ENCODE data around the gene ICE1. TPM values are rescaled to one million over a fixed set of nuclear protein-coding genes. Genes with fewer than 3 reads are reported as not detected.

ICE1 gene, protein sequence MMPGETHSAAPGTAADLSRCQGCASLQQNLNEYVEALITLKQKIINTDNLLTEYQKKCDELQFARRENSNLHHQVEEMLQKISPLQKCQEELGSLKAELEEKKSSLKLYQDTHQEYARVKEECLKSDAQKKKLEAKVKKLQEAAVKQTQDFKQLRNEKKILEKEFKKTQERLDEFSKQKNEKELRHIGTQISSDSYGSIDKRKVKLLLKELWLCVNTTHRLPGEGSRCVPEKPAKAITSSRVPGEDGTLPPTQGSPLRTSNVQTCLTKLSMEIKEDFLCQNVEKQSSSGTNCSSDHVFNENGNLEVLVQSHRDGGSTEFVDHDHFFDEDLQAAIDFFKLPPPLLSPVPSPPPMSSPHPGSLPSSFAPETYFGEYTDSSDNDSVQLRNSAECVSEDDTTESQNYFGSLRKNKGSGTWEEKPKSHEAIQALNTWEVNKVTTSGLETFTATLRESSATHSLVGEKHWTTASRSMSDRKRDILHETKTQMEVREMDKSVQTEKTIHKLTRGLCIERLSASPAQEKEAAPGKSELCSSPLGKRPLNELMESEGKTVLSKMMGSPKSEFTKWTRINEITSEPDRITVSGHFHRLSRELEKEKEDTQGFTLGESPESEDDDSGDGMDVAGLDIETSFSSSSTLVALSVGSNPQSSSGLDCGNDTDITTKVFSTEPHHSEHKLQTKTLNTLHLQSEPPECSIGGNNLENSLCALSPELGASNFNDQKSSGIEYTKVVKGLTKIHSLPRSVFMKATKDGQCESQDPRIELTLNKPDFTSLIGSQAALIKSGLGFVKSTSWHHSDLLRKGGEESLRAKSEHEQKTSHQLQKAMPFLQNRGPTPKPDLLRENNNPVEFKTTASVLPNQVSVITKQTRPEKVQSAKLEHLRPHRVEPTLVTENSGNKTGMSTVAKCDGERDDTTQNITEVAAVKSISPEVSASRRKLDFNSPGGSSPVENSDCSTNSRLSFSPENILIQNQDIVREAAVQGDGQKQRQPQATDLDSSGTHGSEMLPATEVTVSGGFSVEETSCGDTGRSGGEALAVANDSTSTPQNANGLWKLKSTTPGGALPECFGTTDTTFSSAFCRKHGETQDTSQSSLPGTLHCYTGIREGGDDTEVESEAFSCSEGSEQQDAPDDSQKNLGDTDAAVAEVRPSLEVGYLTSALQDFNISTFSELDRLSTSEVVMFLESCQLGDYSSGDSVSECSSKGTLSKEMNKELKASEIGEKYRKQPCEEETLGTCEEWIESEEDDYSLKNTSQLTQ (N-terminal part only)
- polyA plus RNA-seq (2013) = 18.2 TPM

DNA sequence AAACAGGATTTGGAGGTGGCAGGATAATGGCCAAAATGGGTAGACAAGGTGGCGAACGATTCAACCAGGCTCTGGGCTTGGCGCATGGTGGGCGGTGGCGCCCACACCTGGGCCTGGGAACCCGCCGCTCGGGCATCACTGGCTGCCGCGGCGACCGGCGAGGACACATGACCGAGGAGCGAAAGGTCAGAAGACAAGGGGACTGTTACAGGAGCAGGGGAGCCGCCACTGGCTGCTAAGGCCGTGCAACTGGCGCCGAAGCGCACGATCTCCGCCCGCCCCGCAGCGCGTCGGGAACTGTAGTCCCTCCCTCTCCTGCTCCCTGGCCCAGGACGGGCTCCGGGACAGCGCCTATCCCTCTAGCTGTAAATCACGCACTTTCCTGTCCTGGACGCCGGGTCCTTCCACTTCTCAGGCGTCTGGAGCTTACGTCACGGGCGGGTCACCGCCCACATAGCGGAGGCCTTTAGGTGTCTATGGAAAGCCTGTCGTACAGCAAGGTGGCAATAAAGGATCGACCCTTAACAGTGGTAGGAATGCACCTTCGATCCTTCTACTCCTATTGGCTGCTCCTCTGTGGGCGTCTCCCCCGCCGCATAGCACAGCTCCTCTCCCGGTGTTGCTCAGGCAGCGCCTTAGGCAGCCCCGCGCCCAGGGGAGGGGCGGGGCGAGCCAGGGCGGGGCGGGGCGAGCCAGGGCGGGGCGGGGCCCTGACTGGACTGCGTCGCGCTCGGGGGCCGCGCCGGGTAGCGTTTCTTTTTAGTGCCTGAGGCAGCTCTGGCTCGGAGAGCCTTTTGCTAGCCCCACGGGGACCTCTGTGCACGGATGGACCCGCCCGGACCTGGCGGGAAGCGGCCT is at the start of gene ICE1:
Gene ICE1 (plus strand): TSS at position 717 of the 858 bp plus-strand sequence. CDS start 239 bp downstream, outside the sequence.
- ChIA-PET POLR2A (no interaction called here), CTCF (interaction anchor here (1.2 to 3.7 kb wide), 6 partner anchors 13 to 1205 kb away, joined by 3 to 11 read pairs (median 4); partner anchors contain the start of gene ADAMTS16)
- peak within 1 kb of the TSS; percentile 83 to 94 (median 91) for H3K4me3 ChIP-seq (ENCODE audit: control insufficient read depth in 1 of 7, extremely low read depth in 1 of 7, insufficient read depth in 4 of 7, low read depth in 2 of 7, low read length in 6 of 7)
- H3K9me3 ChIP-seq (ENCODE audit: control extremely low read depth in 1 of 5, control insufficient read depth in 4 of 5, insufficient read depth in 2 of 5, low read depth in 1 of 5, low read length in 4 of 5) = no peaks in the 10 kb centered on the region
- peaks cover 17 to 35% (median 29%) of the 10 kb centered on the region in 4 experiments for H3K4me1 ChIP-seq (ENCODE audit: control extremely low read depth in 1 of 4, control insufficient read depth in 4 of 4, insufficient read depth in 4 of 4, low read length in 3 of 4)
- peaks cover 0 to 8% (median 2%) of the 10 kb centered on the region in 4 experiments for H3K36me3 ChIP-seq (ENCODE audit: control insufficient read depth in 4 of 4, insufficient read depth in 4 of 4, low read length in 3 of 4)
- peak within 1 kb of the TSS; percentile 95 to 98 for H3K27ac ChIP-seq (ENCODE audit: insufficient read depth in 1 of 2, low read depth in 1 of 2, low read length in 2 of 2, poor library complexity in 1 of 2, severe bottlenecking in 2 of 2)
- 0% methylated on average over 48 of the region's 71 CpGs for WGBS (ENCODE audit: insufficient coverage)
- H3K27me3 ChIP-seq (replicated peaks in 2 of 5; ENCODE audit: control insufficient read depth in 4 of 5, insufficient read depth in 5 of 5, low read length in 4 of 5) = peaks cover 0 to 2% (median 0%) of the 10 kb centered on the region in 5 experiments
- DNase-seq = peak; percentile 96 to 98 (median 97)

DNA sequence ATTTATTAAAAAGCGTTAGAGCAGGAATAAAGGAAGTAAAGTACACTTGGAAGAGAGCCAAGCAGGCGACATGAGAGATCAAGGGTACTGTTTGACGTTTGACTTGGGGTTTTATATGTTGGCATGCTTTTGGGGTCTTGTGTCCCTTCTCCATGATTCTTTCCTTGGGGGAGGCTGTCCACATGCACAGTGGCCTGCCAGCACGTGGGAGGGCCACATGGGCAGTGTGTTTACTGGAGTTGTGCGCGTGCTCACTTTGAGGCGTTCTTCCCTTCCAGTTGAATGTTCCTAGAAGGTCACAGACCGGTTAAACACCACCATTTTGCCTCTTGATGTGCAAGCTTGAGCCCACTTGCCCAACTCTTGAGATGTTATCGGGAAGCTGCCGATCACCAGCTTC is 49.5 kb upstream of the ICE1 start:
- H3K4me1 ChIP-seq (ENCODE audit: control extremely low read depth in 1 of 4, control insufficient read depth in 4 of 4, insufficient read depth in 4 of 4, low read length in 3 of 4) = no peaks in the 10 kb centered on the region
- no peak for DNase-seq
- no peaks in the 10 kb centered on the region for H3K9me3 ChIP-seq (ENCODE audit: control extremely low read depth in 1 of 5, control insufficient read depth in 4 of 5, insufficient read depth in 2 of 5, low read depth in 1 of 5, low read length in 4 of 5)
- ChIA-PET CTCF (no interaction called here), POLR2A (no interaction called here)
- WGBS (ENCODE audit: insufficient coverage) = 74% methylated on average over 7 of the region's 10 CpGs
- H3K27me3 ChIP-seq (replicated peaks in 2 of 5; ENCODE audit: control insufficient read depth in 4 of 5, insufficient read depth in 5 of 5, low read length in 4 of 5) = no peaks in the 10 kb centered on the region
- no peak overlapping the region for H3K27ac ChIP-seq (ENCODE audit: insufficient read depth in 1 of 2, low read depth in 1 of 2, low read length in 2 of 2, poor library complexity in 1 of 2, severe bottlenecking in 2 of 2)
- no peak overlapping the region for H3K4me3 ChIP-seq (ENCODE audit: control insufficient read depth in 1 of 7, extremely low read depth in 1 of 7, insufficient read depth in 4 of 7, low read depth in 2 of 7, low read length in 6 of 7)
- H3K36me3 ChIP-seq (ENCODE audit: control insufficient read depth in 4 of 4, insufficient read depth in 4 of 4, low read length in 3 of 4) = no peaks in the 10 kb centered on the region

DNA sequence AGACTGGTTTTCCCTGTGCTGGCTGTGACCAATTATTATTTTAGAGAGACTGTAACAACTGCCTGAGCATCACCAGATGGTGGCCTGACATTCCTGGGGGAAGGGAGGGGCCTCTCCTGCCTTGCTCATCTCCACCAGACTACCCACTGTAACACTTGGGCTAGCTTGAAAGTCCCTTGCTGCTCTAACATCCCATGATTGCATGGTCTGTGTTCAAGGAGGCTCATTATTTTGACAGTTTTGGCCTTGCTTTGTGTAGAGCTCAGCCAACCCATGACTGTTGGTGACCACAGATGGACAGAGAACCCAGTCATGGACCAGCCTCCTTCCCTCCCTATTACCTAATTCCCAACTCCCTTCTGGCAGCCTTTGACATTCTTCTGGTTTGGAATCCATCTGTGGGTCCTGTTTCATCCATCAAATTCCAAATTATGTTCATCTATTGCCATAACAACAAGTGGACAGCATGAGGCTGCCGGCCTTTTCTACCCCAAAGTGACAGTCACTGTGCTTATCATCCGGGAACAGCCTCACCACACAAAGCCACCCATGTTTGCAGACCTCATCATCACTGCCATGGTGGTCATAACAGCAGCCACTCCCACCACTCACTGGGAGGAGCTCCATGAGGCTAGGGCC is 49.0 kb upstream of the ICE1 start:
- DNase-seq = no peak
- WGBS (ENCODE audit: insufficient coverage) = 100% methylated on average over 1 of the region's 2 CpGs
- Histone ChIP-seq H3K4me1 (ENCODE audit: control extremely low read depth in 1 of 4, control insufficient read depth in 4 of 4, insufficient read depth in 4 of 4, low read length in 3 of 4) (no peaks in the 10 kb centered on the region), H3K27me3 (replicated peaks in 2 of 5; ENCODE audit: control insufficient read depth in 4 of 5, insufficient read depth in 5 of 5, low read length in 4 of 5) (no peaks in the 10 kb centered on the region), H3K27ac (ENCODE audit: insufficient read depth in 1 of 2, low read depth in 1 of 2, low read length in 2 of 2, poor library complexity in 1 of 2, severe bottlenecking in 2 of 2) (no peak overlapping the region), H3K36me3 (ENCODE audit: control insufficient read depth in 4 of 4, insufficient read depth in 4 of 4, low read length in 3 of 4) (no peaks in the 10 kb centered on the region), H3K4me3 (ENCODE audit: control insufficient read depth in 1 of 7, extremely low read depth in 1 of 7, insufficient read depth in 4 of 7, low read depth in 2 of 7, low read length in 6 of 7) (no peak overlapping the region), H3K9me3 (ENCODE audit: control extremely low read depth in 1 of 5, control insufficient read depth in 4 of 5, insufficient read depth in 2 of 5, low read depth in 1 of 5, low read length in 4 of 5) (no peaks in the 10 kb centered on the region)
- ChIA-PET POLR2A (no interaction called here), CTCF (no interaction called here)

DNA sequence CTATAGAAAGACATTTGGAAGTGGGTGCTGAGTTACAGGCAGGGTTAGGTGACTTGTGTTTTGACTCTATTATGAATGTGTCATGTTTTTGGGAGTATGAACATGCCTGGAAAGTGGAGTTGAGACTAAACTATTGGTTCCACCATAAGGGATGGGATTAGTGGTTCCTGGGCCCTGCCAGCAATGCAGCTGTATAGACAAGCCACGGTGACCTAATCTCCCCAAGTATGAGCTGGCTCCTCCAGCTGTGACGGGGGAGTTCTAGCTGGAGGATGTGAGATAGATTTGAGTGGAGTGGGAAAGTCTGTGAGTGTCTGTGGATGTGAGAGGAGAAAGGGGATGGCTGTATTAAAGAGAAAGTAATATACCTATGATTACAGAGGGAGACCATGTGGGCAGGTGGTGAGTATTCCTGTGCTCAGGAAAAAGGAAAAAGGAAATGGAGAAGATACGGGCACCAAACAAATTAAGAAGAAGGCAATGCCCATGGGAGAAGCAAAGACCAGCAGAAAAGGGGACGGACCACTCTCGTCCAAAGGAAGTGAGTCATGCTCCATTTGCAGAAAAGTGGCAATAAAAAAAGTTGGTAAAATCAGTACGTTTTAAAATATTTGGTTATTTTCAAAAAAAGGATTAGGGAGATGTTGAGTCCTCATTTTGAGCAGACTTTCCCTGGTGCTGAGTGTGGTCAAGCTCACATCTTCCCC is 48.3 kb upstream of the ICE1 start:
- Histone ChIP-seq H3K4me1 (ENCODE audit: control extremely low read depth in 1 of 4, control insufficient read depth in 4 of 4, insufficient read depth in 4 of 4, low read length in 3 of 4) (no peaks in the 10 kb centered on the region), H3K27me3 (replicated peaks in 2 of 5; ENCODE audit: control insufficient read depth in 4 of 5, insufficient read depth in 5 of 5, low read length in 4 of 5) (no peaks in the 10 kb centered on the region), H3K36me3 (ENCODE audit: control insufficient read depth in 4 of 4, insufficient read depth in 4 of 4, low read length in 3 of 4) (no peaks in the 10 kb centered on the region), H3K9me3 (ENCODE audit: control extremely low read depth in 1 of 5, control insufficient read depth in 4 of 5, insufficient read depth in 2 of 5, low read depth in 1 of 5, low read length in 4 of 5) (no peaks in the 10 kb centered on the region), H3K4me3 (ENCODE audit: control insufficient read depth in 1 of 7, extremely low read depth in 1 of 7, insufficient read depth in 4 of 7, low read depth in 2 of 7, low read length in 6 of 7) (no peak overlapping the region), H3K27ac (ENCODE audit: insufficient read depth in 1 of 2, low read depth in 1 of 2, low read length in 2 of 2, poor library complexity in 1 of 2, severe bottlenecking in 2 of 2) (no peak overlapping the region)
- CTCF ChIA-PET = no interaction called here
- 69% methylated on average over 3 of the region's 6 CpGs for WGBS (ENCODE audit: insufficient coverage)
- POLR2A ChIA-PET = no interaction called here
- no peak for DNase-seq

DNA sequence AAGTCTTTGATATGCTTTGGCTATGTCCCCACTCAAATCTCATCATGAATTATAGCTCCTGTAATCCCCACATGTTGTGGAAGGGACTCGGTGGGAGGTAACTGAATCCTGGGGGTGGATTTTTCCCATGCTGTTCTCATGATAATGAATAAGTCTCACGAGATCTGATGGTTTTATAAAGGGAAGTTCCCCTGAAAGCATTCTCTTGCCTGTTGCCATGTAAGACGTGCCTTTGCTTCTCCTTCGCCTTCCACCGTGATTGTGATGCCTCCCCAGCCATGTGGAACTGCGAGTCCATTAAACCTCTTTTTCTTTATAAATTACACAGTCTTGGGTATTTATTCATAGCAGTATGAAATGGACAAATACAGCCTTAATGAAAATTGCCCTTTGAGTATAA is 44.7 kb upstream of the ICE1 start:
- DNase-seq = no peak
- H3K4me1 ChIP-seq (ENCODE audit: control extremely low read depth in 1 of 4, control insufficient read depth in 4 of 4, insufficient read depth in 4 of 4, low read length in 3 of 4) = no peaks in the 10 kb centered on the region
- POLR2A ChIA-PET = no interaction called here
- no peak overlapping the region for H3K4me3 ChIP-seq (ENCODE audit: control insufficient read depth in 1 of 7, extremely low read depth in 1 of 7, insufficient read depth in 4 of 7, low read depth in 2 of 7, low read length in 6 of 7)
- no peaks in the 10 kb centered on the region for H3K36me3 ChIP-seq (ENCODE audit: control insufficient read depth in 4 of 4, insufficient read depth in 4 of 4, low read length in 3 of 4)
- no peaks in the 10 kb centered on the region for H3K27me3 ChIP-seq (replicated peaks in 2 of 5; ENCODE audit: control insufficient read depth in 4 of 5, insufficient read depth in 5 of 5, low read length in 4 of 5)
- 83% methylated on average over 2 of the region's 6 CpGs for WGBS (ENCODE audit: insufficient coverage)
- CTCF ChIA-PET = no interaction called here
- H3K27ac ChIP-seq (ENCODE audit: insufficient read depth in 1 of 2, low read depth in 1 of 2, low read length in 2 of 2, poor library complexity in 1 of 2, severe bottlenecking in 2 of 2) = no peak overlapping the region
- H3K9me3 ChIP-seq (ENCODE audit: control extremely low read depth in 1 of 5, control insufficient read depth in 4 of 5, insufficient read depth in 2 of 5, low read depth in 1 of 5, low read length in 4 of 5) = no peaks in the 10 kb centered on the region

DNA sequence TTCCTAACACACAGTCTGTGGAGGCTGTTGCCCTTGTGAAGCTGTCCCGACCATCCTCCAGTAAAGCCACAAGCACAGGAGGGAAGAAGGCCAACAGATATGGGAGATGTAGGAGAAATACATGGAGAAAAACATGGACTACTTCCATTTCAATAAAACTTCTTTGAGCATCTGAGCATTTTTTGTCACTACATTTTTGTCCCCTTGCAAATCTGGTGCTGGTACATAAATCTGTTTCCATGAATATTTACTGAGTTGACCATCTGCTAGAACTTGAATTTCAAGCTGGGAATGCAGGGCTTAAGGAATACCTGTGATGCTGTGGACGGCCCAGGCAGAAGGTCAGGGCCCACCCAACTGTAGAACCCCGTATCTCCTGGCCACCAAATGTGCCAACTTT is 43.9 kb upstream of the ICE1 start:
- no peaks in the 10 kb centered on the region for H3K36me3 ChIP-seq (ENCODE audit: control insufficient read depth in 4 of 4, insufficient read depth in 4 of 4, low read length in 3 of 4)
- no peaks in the 10 kb centered on the region for H3K27me3 ChIP-seq (replicated peaks in 2 of 5; ENCODE audit: control insufficient read depth in 4 of 5, insufficient read depth in 5 of 5, low read length in 4 of 5)
- WGBS (ENCODE audit: insufficient coverage) = no CpG with 5 or more reads among the region's 3 CpGs
- H3K4me3 ChIP-seq (ENCODE audit: control insufficient read depth in 1 of 7, extremely low read depth in 1 of 7, insufficient read depth in 4 of 7, low read depth in 2 of 7, low read length in 6 of 7) = no peak overlapping the region
- DNase-seq = no peak
- CTCF ChIA-PET = no interaction called here
- no peaks in the 10 kb centered on the region for H3K4me1 ChIP-seq (ENCODE audit: control extremely low read depth in 1 of 4, control insufficient read depth in 4 of 4, insufficient read depth in 4 of 4, low read length in 3 of 4)
- POLR2A ChIA-PET = no interaction called here
- no peaks in the 10 kb centered on the region for H3K9me3 ChIP-seq (ENCODE audit: control extremely low read depth in 1 of 5, control insufficient read depth in 4 of 5, insufficient read depth in 2 of 5, low read depth in 1 of 5, low read length in 4 of 5)
- H3K27ac ChIP-seq (ENCODE audit: insufficient read depth in 1 of 2, low read depth in 1 of 2, low read length in 2 of 2, poor library complexity in 1 of 2, severe bottlenecking in 2 of 2) = no peak overlapping the region

Measured in common myeloid progenitor, CD34-positive (primary cell).